Keratinocyte (primary cell): ENCODE results near the gene GRAMD1C. TPM values are rescaled to one million over a fixed set of nuclear protein-coding genes. Genes with fewer than 3 reads are reported as not detected.

Source experiments
- DNase-seq: peaks from one replicate; pipeline ENCODE4 v3.0.0-alpha.2; 2011; ENCODE audit warnings: low read depth, missing footprints, low spot score
- FAIRE-seq: peaks from 2 replicates; lab custom pipeline; 2011; peaks lifted over from hg19 to GRCh38; lab: Jason Lieb, UNC
- H2AFZ ChIP-seq: 2 replicates; pipeline ENCODE4 v1.6.0; 2012; ENCODE audit warnings: low read length, control low read depth, inconsistent platforms; ENCODE audit not compliant: control insufficient read depth
- H3K27ac ChIP-seq: 2 replicates; pipeline ENCODE4 v1.5.1; 2011; ENCODE audit warnings: low read length; ENCODE audit not compliant: control insufficient read depth, insufficient read depth
- H3K27me3 ChIP-seq: 3 replicates; pipeline ENCODE4 v1.6.0; 2011; ENCODE audit warnings: low read length; ENCODE audit not compliant: control insufficient read depth, insufficient read depth; ENCODE audit errors: extremely low read depth
- H3K36me3 ChIP-seq, 2 experiments: 2 replicates in 1 of 2; 3 replicates in 1 of 2; pipeline ENCODE4 v1.5.1; 2011; ENCODE audit warnings: low read length in 2 of 2, mild to moderate bottlenecking in 1 of 2; ENCODE audit not compliant: control insufficient read depth in 2 of 2, insufficient read depth in 2 of 2; ENCODE audit errors: extremely low read depth in 1 of 2
- H3K4me1 ChIP-seq: 3 replicates; pipeline ENCODE4 v1.5.1; 2011; ENCODE audit warnings: low read length; ENCODE audit not compliant: control insufficient read depth, insufficient read depth; ENCODE audit errors: extremely low read depth
- H3K4me2 ChIP-seq: 3 replicates; pipeline ENCODE4 v1.6.0; 2011; ENCODE audit warnings: low read depth, low read length; ENCODE audit not compliant: control insufficient read depth, insufficient read depth; ENCODE audit errors: extremely low read depth
- H3K4me3 ChIP-seq, 3 experiments: fragments of 200-600 bp in 1 of 3; sonication (generic) in 1 of 3; 2 replicates in 2 of 3; 3 replicates in 1 of 3; pipeline ENCODE4 v1.5.1; 2011 to 2016; ENCODE audit warnings: low read length in 3 of 3, mild to moderate bottlenecking in 3 of 3, control low read depth in 2 of 3, inconsistent platforms in 1 of 3, low read depth in 1 of 3, mixed read lengths in 1 of 3, mixed run types in 1 of 3, moderate library complexity in 1 of 3; ENCODE audit not compliant: control insufficient read depth in 2 of 3, insufficient read depth in 2 of 3; ENCODE audit errors: extremely low read depth in 1 of 3
- H3K79me2 ChIP-seq: 2 replicates; pipeline ENCODE4 v1.6.0; 2012; ENCODE audit warnings: low read length; ENCODE audit not compliant: control insufficient read depth, insufficient read depth
- H3K9ac ChIP-seq: 3 replicates; pipeline ENCODE4 v1.6.0; 2011; ENCODE audit warnings: low read length; ENCODE audit not compliant: control insufficient read depth, insufficient read depth; ENCODE audit errors: extremely low read depth
- H3K9me1 ChIP-seq: 3 replicates; pipeline ENCODE4 v1.6.0; 2011; ENCODE audit warnings: low read length; ENCODE audit not compliant: control insufficient read depth, insufficient read depth; ENCODE audit errors: extremely low read depth
- H3K9me3 ChIP-seq: 2 replicates; pipeline ENCODE4 v1.5.1; 2012; ENCODE audit warnings: low read depth, low read length; ENCODE audit not compliant: control insufficient read depth
- H4K20me1 ChIP-seq: 3 replicates; pipeline ENCODE4 v1.6.0; 2011; ENCODE audit warnings: low read length; ENCODE audit not compliant: control insufficient read depth, insufficient read depth; ENCODE audit errors: extremely low read depth
- EZH2 ChIP-seq: IDR thresholded peaks from one replicate; pipeline ENCODE4 v1.6.1; 2012; ENCODE audit warnings: inconsistent platforms, mild to moderate bottlenecking, low read length, moderate library complexity
- dilution Hi-C: fragments of 300-500 bp; cut with MboI; formaldehyde crosslinking; loops from one replicate; pipeline ENCODE4 v1.7.0; 2020; ENCODE audit warnings: low sequenced_read_pairs; ENCODE audit not compliant: extremely low pct_ligation_motif_present
- polyA plus RNA-seq, 5 experiments: library from polyadenylated mRNA; depleted of rRNA in 3 of 5; stranded (reverse) in 3 of 5; stranded (forward) in 1 of 5; unstranded in 1 of 5; fragments of >200 nt; gene quantifications; 1 replicate in 1 of 5; 2 replicates in 3 of 5; 3 replicates in 1 of 5; pipeline versions ENCODE4 v1.2.1 to v1.2.3, GENCODE V29; 2011 to 2012; ENCODE audit warnings: missing spikeins in 2 of 5, low read depth in 1 of 5, low replicate concordance in 1 of 5
- TF ChIP-seq, protein P1 (sequence below), 3 experiments: IDR thresholded peaks in 1 of 3; conservative IDR thresholded peaks in 1 of 3; optimal IDR thresholded peaks in 1 of 3; 2 replicates in 2 of 3; 3 replicates in 1 of 3; pipeline versions ENCODE3 to v1.5.1; 2011; ENCODE audit warnings: low read length in 3 of 3, mild to moderate bottlenecking in 3 of 3, moderate library complexity in 2 of 3, control low read depth in 1 of 3, inconsistent platforms in 1 of 3; ENCODE audit not compliant: insufficient read depth in 2 of 3; ENCODE audit errors: extremely low read depth in 1 of 3

The GRAMD1C gene
- polyA plus RNA-seq, 1 donor (not counting 4 experiments of a cell fraction or from before 2014, with no cell fraction given) = 2.7 TPM

DNA sequence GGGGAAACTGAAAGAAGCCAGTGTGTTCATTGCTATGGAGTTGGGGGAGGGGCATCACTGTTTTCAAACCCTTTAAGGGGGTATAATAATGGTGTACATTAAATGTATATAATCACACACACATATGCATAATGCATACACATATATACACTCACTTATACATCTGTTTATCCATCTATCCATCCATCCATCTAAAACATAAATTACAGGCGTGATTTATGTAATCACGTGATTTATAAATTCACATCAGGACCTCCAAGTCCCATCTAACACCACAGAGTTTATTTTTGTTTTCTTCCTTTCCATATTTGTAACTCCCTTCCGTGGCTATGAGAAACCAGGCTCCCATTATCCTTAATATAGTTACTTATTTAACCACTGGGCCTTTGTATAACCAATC, 39.8 kb downstream of the GRAMD1C start:
- Histone ChIP-seq H3K9ac (no peak overlapping the region), H3K9me3 (no peaks in the 10 kb centered on the region), H3K4me3 (no peak overlapping the region), H3K27me3 (no peaks in the 10 kb centered on the region), H3K36me3 (no peaks in the 10 kb centered on the region), H3K79me2 (no peaks in the 10 kb centered on the region), H2AFZ (no peak overlapping the region), H3K4me1 (no peaks in the 10 kb centered on the region), H3K27ac (no peak overlapping the region), H3K9me1 (no peaks in the 10 kb centered on the region), H3K4me2 (no peak overlapping the region), H4K20me1 (no peaks in the 10 kb centered on the region)
- dilution Hi-C loops = no loop called here
- TF ChIP-seq, protein P1, sequence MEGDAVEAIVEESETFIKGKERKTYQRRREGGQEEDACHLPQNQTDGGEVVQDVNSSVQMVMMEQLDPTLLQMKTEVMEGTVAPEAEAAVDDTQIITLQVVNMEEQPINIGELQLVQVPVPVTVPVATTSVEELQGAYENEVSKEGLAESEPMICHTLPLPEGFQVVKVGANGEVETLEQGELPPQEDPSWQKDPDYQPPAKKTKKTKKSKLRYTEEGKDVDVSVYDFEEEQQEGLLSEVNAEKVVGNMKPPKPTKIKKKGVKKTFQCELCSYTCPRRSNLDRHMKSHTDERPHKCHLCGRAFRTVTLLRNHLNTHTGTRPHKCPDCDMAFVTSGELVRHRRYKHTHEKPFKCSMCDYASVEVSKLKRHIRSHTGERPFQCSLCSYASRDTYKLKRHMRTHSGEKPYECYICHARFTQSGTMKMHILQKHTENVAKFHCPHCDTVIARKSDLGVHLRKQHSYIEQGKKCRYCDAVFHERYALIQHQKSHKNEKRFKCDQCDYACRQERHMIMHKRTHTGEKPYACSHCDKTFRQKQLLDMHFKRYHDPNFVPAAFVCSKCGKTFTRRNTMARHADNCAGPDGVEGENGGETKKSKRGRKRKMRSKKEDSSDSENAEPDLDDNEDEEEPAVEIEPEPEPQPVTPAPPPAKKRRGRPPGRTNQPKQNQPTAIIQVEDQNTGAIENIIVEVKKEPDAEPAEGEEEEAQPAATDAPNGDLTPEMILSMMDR (optimal IDR thresholded peaks at IDR 0.05 in 1 of 3, IDR thresholded peaks at IDR 0.05 in 1 of 3, conservative IDR thresholded peaks at IDR 0.05 in 1 of 3; ENCODE audit: extremely low read depth in 1 of 3, insufficient read depth in 2 of 3, low read length in 3 of 3) = no peak
- TF ChIP-seq EZH2 = no peak
- FAIRE-seq (no peak), DNase-seq (no peak)

DNA sequence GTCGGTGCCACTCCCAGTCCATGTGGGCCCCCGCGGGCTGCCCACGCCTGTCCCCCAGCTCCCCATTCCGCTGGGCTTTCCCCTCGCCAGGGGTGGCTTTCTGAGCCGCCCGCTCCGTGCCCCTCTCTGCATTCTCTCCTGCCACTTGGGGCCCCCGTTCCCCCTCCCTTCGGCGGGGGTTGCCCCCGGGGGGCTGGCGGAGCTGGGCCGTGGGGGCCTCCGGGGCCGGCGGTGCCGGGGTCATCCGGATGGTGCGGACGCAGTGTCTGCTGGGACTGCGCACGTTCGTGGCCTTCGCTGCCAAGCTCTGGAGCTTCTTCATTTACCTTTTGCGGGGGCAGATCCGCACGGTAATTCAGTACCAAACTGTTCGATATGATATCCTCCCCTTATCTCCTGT, 46.5 kb downstream of the GRAMD1C start:
- TF ChIP-seq, protein P1 (optimal IDR thresholded peaks at IDR 0.05 in 1 of 3, IDR thresholded peaks at IDR 0.05 in 1 of 3, conservative IDR thresholded peaks at IDR 0.05 in 1 of 3; ENCODE audit: extremely low read depth in 1 of 3, insufficient read depth in 2 of 3, low read length in 3 of 3) = no peak
- TF ChIP-seq EZH2 = no peak
- H3K27ac ChIP-seq = no peak overlapping the region
- no peaks in the 10 kb centered on the region for H3K36me3 ChIP-seq
- DNase-seq = no peak
- no peaks in the 10 kb centered on the region for H3K79me2 ChIP-seq
- no peak overlapping the region for H3K4me3 ChIP-seq
- no peak overlapping the region for H3K9ac ChIP-seq
- dilution Hi-C loops = no loop called here
- H3K4me1 ChIP-seq = no peaks in the 10 kb centered on the region
- H3K4me2 ChIP-seq = no peak overlapping the region
- no peaks in the 10 kb centered on the region for H4K20me1 ChIP-seq
- FAIRE-seq = no peak
- H2AFZ ChIP-seq = no peak overlapping the region
- H3K9me1 ChIP-seq = no peaks in the 10 kb centered on the region
- H3K9me3 ChIP-seq = no peaks in the 10 kb centered on the region
- H3K27me3 ChIP-seq = no peaks in the 10 kb centered on the region
